GM18873 (cell line): ENCODE data around the gene WARS2.
A peak's percentile ranks its signal among the peaks of the same experiment; 100 is the strongest.
"Not testable (repeated sequence)": the region's sequence is repeated elsewhere in the genome, so short reads cannot be mapped to it uniquely, and the experiment has no call there.

Source experiments
- ATAC-seq: cut with Tn5 transposase; IDR thresholded peaks from one replicate; pipeline ENCODE4 v1.9.1; 2021; ENCODE audit warnings: mild to moderate bottlenecking, moderate library complexity, moderate number of reproducible peaks; ENCODE audit not compliant: unreplicated experiment, low FRiP score

WARS2 gene

GRCh38 chr1:119140177-119141019, at the start of gene WARS2:
WARS2 (minus strand) TSS chr1:119140653; CDS start chr1:119140644, 9 bp downstream.
- ATAC-seq, result peak; percentile 92

- no peak for ATAC-seq
These were observed 48.5 kb upstream of the WARS2 start for GRCh38 chr1:119188926-119189325.

DNA sequence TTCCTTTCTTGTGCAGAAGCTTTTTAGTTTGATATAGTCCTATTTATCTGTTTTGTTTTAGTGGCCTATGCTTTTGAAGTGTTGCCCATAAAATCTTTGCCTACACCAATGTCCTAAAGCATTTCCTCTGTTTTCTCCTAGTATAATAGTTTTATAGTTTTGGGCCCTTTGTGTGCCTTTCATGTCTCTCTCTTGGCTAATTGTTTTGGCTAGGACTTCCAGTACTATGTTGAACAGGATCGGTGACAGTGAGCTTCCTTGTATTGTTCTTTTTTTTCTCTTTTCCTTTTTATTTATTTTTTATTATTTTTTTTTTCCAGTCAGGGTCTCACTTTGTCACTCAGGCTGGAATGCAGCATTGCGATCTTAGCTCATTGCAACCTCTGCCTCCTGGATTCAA, 47.0 kb upstream of the WARS2 start:
- ATAC-seq, result no peak

GRCh38 chr1:119186471-119186870, 46.0 kb upstream of the WARS2 start:
- ATAC-seq, result no peak

- ATAC-seq, result no peak
These were observed 44.5 kb upstream of the WARS2 start for GRCh38 chr1:119184972-119185371.

GRCh38 chr1:119181218-119181617, 40.8 kb upstream of the WARS2 start:
- no peak for ATAC-seq

- no peak for ATAC-seq
These were observed 38.6 kb upstream of the WARS2 start for GRCh38 chr1:119179051-119179450.

- not testable (repeated sequence) for ATAC-seq
These were observed 32.5 kb upstream of the WARS2 start for GRCh38 chr1:119172927-119173326.

DNA sequence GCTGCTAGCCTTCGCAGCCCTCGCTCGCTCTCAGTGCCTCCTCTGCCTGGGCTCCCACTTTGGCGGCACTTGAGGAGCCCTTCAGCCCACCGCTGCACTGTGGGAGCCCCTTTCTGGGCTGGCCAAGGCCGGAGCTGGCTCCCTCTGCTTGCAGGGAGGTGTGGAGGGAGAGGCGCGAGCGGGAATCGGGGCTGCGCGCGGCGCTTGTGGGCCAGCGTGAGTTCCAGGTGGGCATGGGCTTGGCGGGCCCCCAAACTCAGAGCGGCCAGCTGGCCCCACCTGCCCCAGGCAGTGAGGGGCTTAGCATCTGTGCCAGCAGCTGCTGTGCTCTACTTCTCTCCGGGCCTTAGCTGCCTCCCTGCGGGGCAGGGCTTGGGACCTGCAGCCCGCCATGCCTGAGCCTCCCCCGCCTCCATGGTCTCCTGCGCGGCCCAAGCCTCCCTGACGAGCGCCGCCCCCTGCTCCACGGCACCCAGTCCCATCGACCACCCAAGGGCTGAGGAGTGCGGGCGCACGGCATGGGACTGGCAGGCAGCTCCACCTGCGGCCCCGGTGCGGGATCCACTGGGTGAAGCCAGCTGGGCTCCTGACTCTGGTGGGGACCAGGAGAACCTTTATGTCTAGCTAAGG, 31.0 kb upstream of the WARS2 start:
- ATAC-seq, result not testable (repeated sequence)

DNA sequence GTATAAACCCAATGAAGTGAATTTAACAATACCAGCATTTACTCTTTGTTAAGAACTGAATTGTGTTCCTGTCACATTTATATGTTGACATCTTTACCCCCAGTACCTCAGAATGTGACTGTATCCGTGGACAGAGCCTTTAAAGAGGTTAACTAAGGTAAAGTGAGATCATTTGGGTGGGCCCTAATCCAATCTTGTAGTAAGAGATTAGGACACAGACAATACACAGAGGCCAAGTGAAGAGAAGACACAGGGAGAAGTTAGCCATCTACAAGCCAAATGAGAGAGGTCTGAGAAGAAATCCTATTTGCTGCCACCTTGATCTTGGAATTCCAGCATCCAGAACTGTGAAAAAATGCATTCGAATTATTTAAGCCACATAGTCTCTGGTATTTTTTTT, 22.9 kb upstream of the WARS2 start:
- ATAC-seq, result no peak

DNA sequence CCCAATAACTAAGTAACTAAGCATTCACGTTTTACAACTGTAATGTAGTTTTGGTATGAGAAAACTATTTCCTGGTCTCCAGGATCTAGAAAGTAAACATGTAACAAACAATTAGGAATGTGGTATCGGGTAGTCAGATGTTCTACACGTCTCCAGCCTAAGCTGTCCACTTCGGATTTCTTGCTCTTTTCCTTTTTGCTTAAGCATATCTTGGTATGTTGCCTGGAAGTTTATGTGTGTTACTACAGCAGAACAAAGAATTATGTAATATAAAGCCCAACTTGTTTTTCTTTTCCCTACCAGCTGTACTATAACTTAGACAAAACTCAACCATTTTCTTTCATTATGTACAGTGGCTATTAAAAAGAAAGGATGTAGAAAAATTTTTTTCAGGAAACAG, 20.4 kb upstream of the WARS2 start:
- no peak for ATAC-seq

GRCh38 chr1:119160409-119160808, 20.0 kb upstream of the WARS2 start:
- no peak for ATAC-seq

- no peak for ATAC-seq
These were observed 19.5 kb upstream of the WARS2 start for GRCh38 chr1:119159966-119160365.

- ATAC-seq, result no peak
These were observed 18.7 kb upstream of the WARS2 start for GRCh38 chr1:119159111-119159510.

- not testable (repeated sequence) for ATAC-seq
These were observed 16.3 kb upstream of the WARS2 start for GRCh38 chr1:119156761-119157160.

DNA sequence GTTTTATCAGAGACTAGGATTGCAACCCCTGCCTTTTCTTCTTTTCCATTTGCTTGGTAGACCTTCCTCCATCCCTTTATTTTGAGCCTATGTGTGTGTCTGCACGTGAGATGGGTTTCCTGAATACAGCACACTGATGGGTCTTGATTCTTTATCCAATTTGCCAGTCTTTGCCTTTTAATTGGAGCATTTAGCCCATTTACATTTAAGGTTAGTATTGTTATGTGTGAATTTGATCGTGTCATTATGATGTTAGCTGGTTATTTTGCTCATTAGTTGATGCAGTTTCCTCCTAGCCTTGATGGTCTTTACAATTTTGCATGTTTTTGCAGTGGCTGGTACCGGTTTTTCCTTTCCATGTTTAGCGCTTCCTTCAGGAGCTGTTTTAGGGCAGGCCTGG, 14.6 kb upstream of the WARS2 start:
- ATAC-seq, result not testable (repeated sequence)

DNA sequence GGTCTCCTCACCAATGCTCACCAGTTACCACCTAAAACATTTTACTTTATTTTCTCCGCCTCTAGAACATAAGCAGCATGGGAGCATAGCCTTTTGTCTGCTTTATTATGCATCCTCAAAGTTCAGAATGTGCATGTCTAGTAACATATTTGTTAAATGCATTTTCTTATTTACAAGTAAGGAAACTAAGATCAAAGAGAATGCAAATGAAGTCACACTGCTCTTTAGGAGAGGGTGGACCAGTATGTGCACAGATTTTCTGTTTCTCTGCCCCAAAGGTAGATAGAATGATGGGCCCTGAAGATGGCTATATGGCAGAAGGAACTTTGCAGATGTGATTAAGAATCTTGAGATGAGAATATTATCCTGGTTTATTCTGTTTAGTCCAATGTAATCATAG, 9.7 kb upstream of the WARS2 start:
- ATAC-seq, result no peak

- ATAC-seq, result no peak
These were observed 7.2 kb upstream of the WARS2 start for GRCh38 chr1:119147661-119148090.

DNA sequence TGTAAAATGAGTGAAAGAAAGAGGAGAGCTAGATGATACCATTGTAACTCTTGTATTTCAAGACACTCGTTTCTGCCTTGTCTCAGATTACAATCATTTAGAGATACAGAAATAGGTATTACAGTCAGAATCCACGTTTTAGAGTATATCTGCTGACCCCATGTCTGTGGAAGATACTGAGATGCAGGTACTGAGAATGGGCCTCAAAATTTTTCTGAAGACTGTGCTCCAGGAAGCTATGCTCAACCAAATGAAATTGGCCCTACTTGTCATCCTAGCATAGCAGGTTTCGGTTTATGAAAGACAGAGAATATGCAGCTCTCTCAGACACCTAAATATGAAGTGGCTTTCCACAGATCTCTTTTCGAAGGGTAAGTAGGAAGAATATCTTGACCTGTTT, 6.0 kb upstream of the WARS2 start:
- ATAC-seq, result no peak

DNA sequence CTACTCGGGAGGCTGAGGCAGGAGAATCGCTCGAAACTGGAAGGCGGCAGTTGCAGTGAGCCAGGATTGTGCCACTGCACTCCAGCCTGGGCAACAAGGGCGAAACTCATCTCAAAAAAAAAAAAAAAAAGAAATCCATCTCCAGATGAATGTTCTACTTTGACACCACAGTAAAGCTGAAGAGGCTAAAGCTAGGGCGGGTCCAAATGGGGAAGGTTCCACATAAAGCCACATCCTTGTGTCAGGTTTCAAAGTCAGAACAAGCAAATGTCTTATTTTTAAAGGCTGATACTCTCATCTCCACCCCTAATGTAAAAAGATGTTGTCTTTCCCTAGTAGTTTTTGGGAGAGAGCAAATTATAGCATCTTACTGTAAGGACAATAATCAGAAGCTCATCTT, 4.4 kb upstream of the WARS2 start:
- ATAC-seq, result no peak

DNA sequence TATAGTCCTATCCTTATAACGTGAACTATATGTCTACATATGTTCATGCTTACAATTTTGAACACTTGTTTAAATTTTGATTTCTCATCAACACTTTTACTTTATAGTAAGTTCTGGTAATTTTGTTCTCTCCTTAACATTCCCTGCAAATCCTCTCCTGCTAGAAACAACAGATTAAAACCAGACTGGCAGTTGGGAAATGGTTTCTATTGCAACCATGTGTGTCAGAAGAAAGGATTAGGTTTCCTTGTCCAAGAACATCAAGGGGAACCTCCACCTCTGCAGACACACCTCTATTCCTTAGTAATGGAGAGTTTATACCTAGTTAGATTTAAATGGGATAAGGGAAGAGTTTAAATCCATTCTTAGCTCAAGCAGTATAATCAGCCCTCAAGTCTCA, 3.3 kb upstream of the WARS2 start:
- no peak for ATAC-seq

GRCh38 chr1:119141660-119142059, 1.2 kb upstream of the WARS2 start:
- no peak for ATAC-seq
